ENCODE results near the gene OCIAD2.
"Not testable (repeated sequence)": the region's sequence is repeated elsewhere in the genome, so short reads cannot be mapped to it uniquely, and the experiment has no call there.

The OCIAD2 gene

GRCh38 chr4:48905363-48906015 lies 1.1 kb downstream of the OCIAD2 start:
- no peak for DNase-seq

- DNase-seq = no peak
Observed at GRCh38 chr4:48904541-48905142, 1.9 kb downstream of the OCIAD2 start.

GRCh38 chr4:48904101-48904500 lies 2.5 kb downstream of the OCIAD2 start:
- DNase-seq = no peak

DNA sequence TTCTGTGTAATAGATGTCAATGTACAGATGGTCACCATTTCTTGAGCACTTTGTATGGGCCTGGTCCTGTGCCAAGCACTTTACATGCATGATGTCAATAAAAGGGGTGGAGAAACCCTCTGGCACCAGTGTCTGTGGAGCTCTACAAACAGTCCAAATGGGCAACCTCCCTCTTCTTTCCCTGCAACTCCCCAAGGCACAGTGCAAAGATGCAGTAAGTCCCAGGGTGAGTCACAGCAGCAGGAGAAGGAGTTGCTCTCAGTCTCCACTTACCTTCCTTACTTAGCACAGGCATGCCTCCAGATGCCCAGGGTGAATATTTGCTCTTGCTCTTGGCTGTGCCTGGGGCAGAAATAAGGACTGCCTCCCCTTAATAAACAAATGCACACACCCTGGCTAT lies 4.3 kb downstream of the OCIAD2 start:
- no peak for DNase-seq

DNA sequence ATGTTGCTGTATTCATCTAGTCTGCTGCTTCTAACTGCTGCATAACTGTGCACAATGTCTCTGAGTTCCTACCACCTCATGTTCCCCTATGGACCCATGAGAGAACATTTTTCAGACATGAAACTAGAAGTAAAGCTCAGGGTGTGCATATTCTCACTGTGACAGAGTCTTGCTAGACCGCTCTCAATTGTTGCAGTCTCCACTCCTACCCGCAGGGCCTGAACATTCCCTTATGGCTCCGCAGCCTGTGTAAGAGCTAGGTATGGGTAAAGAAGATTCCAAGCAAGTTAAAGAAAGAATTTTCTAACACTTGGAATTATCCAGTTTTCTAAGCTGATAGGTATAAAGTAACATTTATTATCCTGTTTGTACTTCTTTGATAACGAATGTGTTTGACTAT lies 5.4 kb downstream of the OCIAD2 start:
- DNase-seq = no peak

- no peak for DNase-seq
Observed at GRCh38 chr4:48899950-48900349, 6.6 kb downstream of the OCIAD2 start.

- DNase-seq = no peak
Observed at GRCh38 chr4:48899432-48899749, 7.2 kb downstream of the OCIAD2 start.

GRCh38 chr4:48898733-48899431 lies 7.7 kb downstream of the OCIAD2 start:
- DNase-seq = no peak

DNA sequence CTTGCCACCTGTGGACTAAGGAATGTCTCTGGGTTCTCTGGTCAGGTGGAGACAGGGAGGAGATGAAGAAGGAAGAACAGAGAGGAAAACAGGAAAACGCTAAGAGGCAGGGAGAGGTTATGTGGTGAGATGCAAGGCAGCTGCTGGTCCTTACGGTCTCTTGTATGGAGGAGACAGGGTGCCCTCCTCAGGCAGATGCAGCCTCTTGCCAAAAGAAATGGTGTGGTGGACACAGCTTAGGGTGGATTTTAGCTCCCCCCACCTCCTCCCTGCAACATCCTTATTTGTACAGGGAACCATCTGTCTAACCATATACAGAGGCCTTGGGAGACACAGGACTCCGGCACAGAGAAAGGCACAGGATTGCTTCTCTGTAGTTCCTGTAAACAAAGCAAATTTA lies 9.7 kb downstream of the OCIAD2 start:
- no peak for DNase-seq

DNA sequence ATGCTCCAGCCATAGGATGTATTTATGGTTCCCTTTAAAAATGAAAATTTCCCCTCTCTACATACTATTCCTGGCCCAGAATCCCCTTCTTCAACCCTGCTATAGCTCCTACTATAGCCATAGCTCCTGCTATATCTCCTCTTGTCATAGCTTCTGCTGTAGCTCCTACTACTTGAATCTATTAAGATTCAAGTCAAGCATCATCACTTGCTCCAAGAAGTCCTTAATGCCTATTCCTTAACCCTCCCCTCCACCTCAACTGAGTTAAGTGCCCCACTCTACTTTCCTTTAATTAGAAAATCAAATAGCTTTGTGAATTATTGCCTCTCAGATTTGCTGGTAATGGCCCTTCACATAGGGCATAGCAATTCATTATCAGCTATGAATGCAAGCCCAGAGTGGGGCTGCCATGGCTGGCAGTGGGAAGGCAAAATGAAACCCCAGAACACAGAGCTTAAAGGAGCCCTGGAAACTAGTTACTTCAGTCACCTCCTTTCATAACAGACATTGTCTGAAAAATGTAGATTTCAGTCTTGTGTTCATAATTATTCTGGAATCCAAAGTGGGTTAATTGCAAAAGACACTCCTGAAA lies 15.4 kb downstream of the OCIAD2 start:
- no peak for DNase-seq

DNA sequence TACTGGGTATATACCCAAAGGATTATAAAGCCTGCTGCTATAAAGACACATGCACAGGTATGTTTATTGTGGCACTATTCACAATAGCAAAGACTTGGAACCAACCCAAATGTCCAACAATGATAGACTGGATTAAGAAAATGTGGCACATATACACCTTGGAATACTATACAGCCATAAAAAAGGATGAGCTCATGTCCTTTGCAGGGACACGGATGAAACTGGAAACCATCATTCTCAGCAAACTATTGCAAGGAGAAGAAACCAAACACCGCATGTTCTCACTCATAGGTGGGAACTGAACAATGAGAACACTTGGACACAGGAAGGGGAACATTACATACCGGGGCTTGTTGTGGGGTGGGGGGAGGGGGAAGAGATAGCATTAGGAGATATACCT lies 16.8 kb downstream of the OCIAD2 start:
- not testable (repeated sequence) for DNase-seq

DNA sequence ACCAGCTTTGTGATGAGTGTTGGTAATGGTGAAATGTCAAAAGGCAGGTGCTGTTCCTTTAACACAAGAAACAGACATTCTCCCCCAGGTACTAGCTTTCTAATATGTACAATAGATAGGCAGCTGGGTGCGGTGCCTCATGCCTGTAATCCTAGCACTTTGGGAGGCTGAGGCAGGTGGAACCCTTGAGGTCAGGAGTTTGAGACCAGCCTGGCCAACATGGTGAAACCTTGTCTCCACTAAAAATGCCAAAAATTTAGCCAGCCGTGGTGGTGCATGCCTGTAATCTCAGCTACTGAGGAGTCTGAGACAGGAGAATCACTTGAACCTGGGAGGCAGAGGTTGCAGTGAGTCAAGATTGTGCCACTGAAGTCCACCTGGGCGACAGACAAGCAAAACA lies 24.9 kb downstream of the OCIAD2 start:
- DNase-seq = not testable (repeated sequence)

GRCh38 chr4:48879561-48880442 lies 26.8 kb downstream of the OCIAD2 start:
- DNase-seq = no peak

DNA sequence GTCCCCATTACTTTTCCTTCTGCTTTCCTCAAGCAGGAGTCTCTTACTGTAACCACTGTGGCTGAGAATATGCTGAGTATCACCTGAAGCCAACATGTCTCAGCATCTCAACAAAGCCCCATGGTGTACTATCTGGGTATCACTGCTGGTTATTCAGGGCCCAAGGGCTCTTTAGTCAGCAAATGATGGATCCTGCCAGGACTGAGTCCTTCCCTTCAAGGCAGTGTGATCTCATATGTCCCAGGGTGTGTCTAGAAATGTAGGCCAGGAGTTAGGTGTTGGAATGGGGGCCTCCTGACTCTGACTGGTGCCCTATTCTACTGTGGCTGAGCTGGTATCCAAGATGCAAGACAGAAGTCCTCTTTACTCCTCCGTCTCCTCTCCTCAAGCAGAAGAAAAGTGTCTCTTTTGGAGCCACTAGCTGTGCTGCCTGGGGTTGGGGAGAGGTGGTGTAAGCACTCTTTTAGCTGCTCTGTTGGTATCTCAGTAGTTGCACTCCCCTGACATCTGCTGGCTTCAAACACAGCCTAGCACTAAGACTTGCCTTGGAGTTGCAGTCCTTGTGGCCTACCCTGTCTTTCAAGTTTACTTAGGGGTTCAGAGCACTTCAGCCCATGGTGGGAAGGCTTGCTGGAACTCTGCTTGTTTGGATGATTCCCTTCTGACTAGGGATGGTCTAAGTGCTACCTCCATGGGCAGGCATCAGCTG lies 28.6 kb downstream of the OCIAD2 start:
- DNase-seq = no peak

- DNase-seq = not testable (repeated sequence)
Observed at GRCh38 chr4:48864696-48865095, 41.9 kb downstream of the OCIAD2 start.

- DNase-seq = no peak
Observed at GRCh38 chr4:48863728-48864127, 42.8 kb downstream of the OCIAD2 start.

GRCh38 chr4:48862661-48863060 lies 43.9 kb downstream of the OCIAD2 start:
- no peak for DNase-seq

DNA sequence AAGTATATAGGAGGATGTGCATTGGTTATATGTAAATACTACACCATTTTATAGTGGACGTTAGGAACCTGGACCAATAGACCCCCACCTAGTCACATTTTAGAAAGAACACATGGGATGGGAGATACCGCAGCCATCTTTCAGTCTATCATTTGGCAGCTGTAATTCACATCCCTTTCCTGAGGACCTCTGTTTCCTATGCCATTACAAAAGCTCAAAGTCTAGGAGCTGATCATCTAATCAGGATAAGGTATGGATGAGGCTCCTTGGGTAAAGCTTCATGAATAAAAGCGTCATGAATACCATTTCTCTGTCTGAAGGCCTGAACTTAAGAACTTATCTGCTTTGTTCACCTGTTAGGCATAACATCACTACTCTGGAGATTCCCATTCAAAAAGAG lies 44.5 kb downstream of the OCIAD2 start:
- DNase-seq = no peak

DNA sequence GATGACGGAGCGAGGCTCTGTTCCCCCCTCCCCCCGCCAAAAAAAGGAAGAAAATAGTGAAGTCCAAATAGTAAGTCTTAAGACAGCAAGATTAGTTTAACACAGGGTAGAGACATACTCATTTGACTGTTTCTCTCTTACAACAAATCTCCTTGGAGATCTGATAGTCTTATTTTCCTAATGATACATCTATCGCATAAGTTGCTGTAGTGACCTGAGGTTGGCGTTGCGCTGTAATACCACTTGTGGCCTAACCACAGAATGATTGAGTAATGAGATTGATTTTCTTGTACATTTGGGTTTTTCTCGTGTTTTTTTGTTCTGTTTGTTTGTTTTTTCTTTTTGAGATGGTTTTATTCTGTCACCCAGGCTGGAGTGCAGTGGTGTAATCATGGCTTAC lies 48.4 kb downstream of the OCIAD2 start:
- DNase-seq = no peak

DNA sequence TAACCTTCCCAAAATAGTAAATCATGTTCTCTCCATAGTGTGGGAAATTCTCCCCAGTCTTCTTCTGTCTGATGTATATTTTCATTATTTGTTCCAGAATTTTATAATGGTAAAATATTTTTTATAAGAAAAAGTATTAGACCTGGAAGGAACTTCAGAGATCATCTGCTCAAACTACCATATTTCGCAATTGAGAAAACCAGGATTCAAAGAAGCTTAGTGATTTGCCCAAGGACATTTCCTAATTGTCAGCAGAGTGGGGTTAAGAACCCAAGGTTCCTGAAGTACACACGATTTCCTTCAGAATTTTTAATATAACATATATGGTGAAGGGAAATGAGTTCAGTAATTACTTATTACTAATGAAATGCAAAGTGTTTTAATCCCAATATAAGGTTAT lies 51.6 kb downstream of the OCIAD2 start:
- no peak for DNase-seq

GRCh38 chr4:48854395-48854683 lies 52.2 kb downstream of the OCIAD2 start:
- DNase-seq = no peak

- no peak for DNase-seq
Observed at GRCh38 chr4:48853604-48854394, 52.8 kb downstream of the OCIAD2 start.
